Right lobe of liver (tissue), 6 donors: Measurements from ENCODE around the gene C1orf198. TPM values are rescaled to one million over a fixed set of nuclear protein-coding genes. Genes with fewer than 3 reads are reported as not detected.

Source experiments
- ATAC-seq, 4 donors: fragments of 200-7000 bp; cut with Tn5 transposase; one replicate each; pipeline ENCODE4 v1.9.1; 2020; ENCODE audit warnings: mild to moderate bottlenecking in 4 of 4, moderate library complexity in 4 of 4
- DNase-seq, 3 donors: peaks; one replicate each; pipeline ENCODE4 v3.0.0-alpha.2; 2020
- H3K27ac ChIP-seq, 3 donors: fragments of 200-600 bp; one replicate each; pipeline ENCODE4 v1.8.0; 2022
- H3K27me3 ChIP-seq, 2 donors: fragments of 200-600 bp; one replicate each; pipeline ENCODE4 v1.8.0; 2022
- H3K36me3 ChIP-seq, 4 donors: fragments of 200-600 bp; sonication (generic) in 1 of 4; one replicate each; pipeline versions ENCODE4 v1.5.1 to v1.8.0; 2017 to 2022; ENCODE audit warnings: control low read depth in 1 of 4
- H3K4me1 ChIP-seq, 4 donors: fragments of 200-600 bp; sonication (generic) in 1 of 4; one replicate each; pipeline versions ENCODE4 v1.5.1 to v1.8.0; 2017 to 2022; ENCODE audit warnings: control low read depth in 1 of 4
- H3K4me3 ChIP-seq, 3 donors: fragments of 200-600 bp; one replicate each; pipeline ENCODE4 v1.8.0; 2022
- H3K9me3 ChIP-seq, 4 donors: fragments of 200-600 bp; sonication (generic) in 1 of 4; one replicate each; pipeline versions ENCODE4 v1.5.1 to v1.8.0; 2017 to 2022; ENCODE audit warnings: control low read depth in 1 of 4
- CTCF ChIP-seq, 4 donors: fragments of 200-600 bp in 3 of 4; fragments of 450-650 bp in 1 of 4; IDR thresholded peaks; one replicate each; pipeline versions ENCODE4 v1.5.1 to v1.8.0; 2016 to 2022; ENCODE audit warnings: antibody characterized with exemption in 4 of 4, mild to moderate bottlenecking in 2 of 4
- POLR2A ChIP-seq: fragments of 450-650 bp; IDR thresholded peaks from one replicate; pipeline ENCODE4 v1.6.1; 2017; ENCODE audit warnings: antibody characterized with exemption, mild to moderate bottlenecking
- WGBS: methylation state at CpG from one replicate; pipeline ENCODE4 v1.1.6; 2018; ENCODE audit warnings: low coverage, low lambda C conversion rate; ENCODE audit not compliant: insufficient coverage; ENCODE audit errors: missing lambda C conversion rate; 5-methylcytosine and 5-hydroxymethylcytosine counted together
- intact Hi-C, 2 donors: fragments of 100-400 bp; cut with DNase I; formaldehyde crosslinking; loops; one replicate each; pipeline versions ENCODE4 v1.11.2 to v1.14.1; 2022
- total RNA-seq, 6 experiments: library from RNA; depleted of rRNA in 2 of 6; stranded (reverse); fragments of >200 nt in 2 of 6; fragmentation: NEBNext Ultra II Directional in 3 of 6; extraction: Animal tissue kit (Norgen Biotek cat#: 25700) in 3 of 6; gene quantifications; one replicate each; pipeline versions ENCODE4 v1.1.0 to v1.2.4, GENCODE V29; 2016 to 2023
- donor health status: DM: no; HTN: yes; CAD: no.
- donor health status: DM: no; HTN: no; CAD: no.
- donor health status: DM: no; HTN: no; CAD: no.
- donor health status: DM: no; HTN: yes; CAD: no.
- donor health status: DM: no; HTN: yes; CAD: no.

C1orf198 gene
- total RNA-seq, 6 experiments from 2014 or later: 4.2 to 33.7 (median 17.2) TPM

- H3K9me3 ChIP-seq: peaks cover 0 to 3% (median 0%) of the 10 kb centered on the region in 4 donors
- intact Hi-C loops: no loop called here
- H3K4me1 ChIP-seq: no peaks in the 10 kb centered on the region
- H3K36me3 ChIP-seq: no peaks in the 10 kb centered on the region
- H3K4me3 ChIP-seq: no peak overlapping the region
- TF ChIP-seq POLR2A (no peak), CTCF (IDR thresholded peaks at IDR 0.05) (no peak)
- H3K27me3 ChIP-seq: no peaks in the 10 kb centered on the region
- ATAC-seq: no peak
- WGBS: 49% methylated on average over 3 of the region's 3 CpGs
- no peak for DNase-seq
- no peak overlapping the region for H3K27ac ChIP-seq
These were observed 53.2 kb downstream of the C1orf198 start for GRCh38 chr1:230814949-230815692.

GRCh38 chr1:230812568-230812967 is 55.8 kb downstream of the C1orf198 start:
- TF ChIP-seq POLR2A (no peak), CTCF (IDR thresholded peaks at IDR 0.05) (no peak)
- H3K9me3 ChIP-seq: peaks cover 0 to 3% (median 0%) of the 10 kb centered on the region in 4 donors
- ATAC-seq (no peak), DNase-seq (no peak)
- H3K27me3 ChIP-seq: no peaks in the 10 kb centered on the region
- intact Hi-C loops: no loop called here
- no peaks in the 10 kb centered on the region for H3K36me3 ChIP-seq
- H3K27ac ChIP-seq: no peak overlapping the region
- WGBS: 83% methylated on average over 2 of the region's 2 CpGs
- H3K4me3 ChIP-seq: no peak overlapping the region
- H3K4me1 ChIP-seq: no peaks in the 10 kb centered on the region

GRCh38 chr1:230809256-230809990 is 58.9 kb downstream of the C1orf198 start:
- Histone ChIP-seq H3K27me3 (no peaks in the 10 kb centered on the region), H3K27ac (no peak overlapping the region), H3K4me3 (no peak overlapping the region), H3K36me3 (no peaks in the 10 kb centered on the region), H3K4me1 (no peaks in the 10 kb centered on the region), H3K9me3 (peaks cover 0 to 3% (median 0%) of the 10 kb centered on the region in 4 donors)
- ATAC-seq: no peak
- intact Hi-C loops: no loop called here
- TF ChIP-seq POLR2A: no peak
- no peak for TF ChIP-seq CTCF (IDR thresholded peaks at IDR 0.05)
- DNase-seq: no peak
- WGBS: 80% methylated on average over 1 of the region's 8 CpGs

GRCh38 chr1:230808281-230808872 is 59.9 kb downstream of the C1orf198 start:
- TF ChIP-seq CTCF (IDR thresholded peaks at IDR 0.05) (no peak), POLR2A (no peak)
- Histone ChIP-seq H3K36me3 (no peaks in the 10 kb centered on the region), H3K27ac (no peak overlapping the region), H3K4me1 (no peaks in the 10 kb centered on the region), H3K4me3 (no peak overlapping the region), H3K27me3 (no peaks in the 10 kb centered on the region), H3K9me3 (peaks cover 0 to 3% (median 0%) of the 10 kb centered on the region in 4 donors)
- intact Hi-C loops: no loop called here
- WGBS: 47% methylated on average over 3 of the region's 4 CpGs
- ATAC-seq (no peak), DNase-seq (no peak)
